ENCODE data around the gene PYCR2.
"Not testable (repeated sequence)": the region's sequence is repeated elsewhere in the genome, so short reads cannot be mapped to it uniquely, and the experiment has no call there.

The PYCR2 gene

DNA sequence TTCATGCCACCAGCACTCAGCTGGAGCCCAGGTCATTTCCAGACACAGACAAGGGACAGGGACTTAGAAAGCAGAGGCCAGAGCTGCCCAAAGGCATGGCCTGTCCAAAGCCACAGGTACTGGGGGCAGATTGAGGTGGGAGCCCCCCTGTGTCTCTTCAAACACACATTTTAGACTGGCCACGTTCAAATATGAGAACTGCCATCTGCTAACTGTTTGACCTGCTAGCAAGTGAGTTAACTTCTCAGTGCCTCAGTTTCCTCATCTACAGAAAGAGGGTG is 17.8 kb upstream of the PYCR2 start:
- DNase-seq: no peak

DNA sequence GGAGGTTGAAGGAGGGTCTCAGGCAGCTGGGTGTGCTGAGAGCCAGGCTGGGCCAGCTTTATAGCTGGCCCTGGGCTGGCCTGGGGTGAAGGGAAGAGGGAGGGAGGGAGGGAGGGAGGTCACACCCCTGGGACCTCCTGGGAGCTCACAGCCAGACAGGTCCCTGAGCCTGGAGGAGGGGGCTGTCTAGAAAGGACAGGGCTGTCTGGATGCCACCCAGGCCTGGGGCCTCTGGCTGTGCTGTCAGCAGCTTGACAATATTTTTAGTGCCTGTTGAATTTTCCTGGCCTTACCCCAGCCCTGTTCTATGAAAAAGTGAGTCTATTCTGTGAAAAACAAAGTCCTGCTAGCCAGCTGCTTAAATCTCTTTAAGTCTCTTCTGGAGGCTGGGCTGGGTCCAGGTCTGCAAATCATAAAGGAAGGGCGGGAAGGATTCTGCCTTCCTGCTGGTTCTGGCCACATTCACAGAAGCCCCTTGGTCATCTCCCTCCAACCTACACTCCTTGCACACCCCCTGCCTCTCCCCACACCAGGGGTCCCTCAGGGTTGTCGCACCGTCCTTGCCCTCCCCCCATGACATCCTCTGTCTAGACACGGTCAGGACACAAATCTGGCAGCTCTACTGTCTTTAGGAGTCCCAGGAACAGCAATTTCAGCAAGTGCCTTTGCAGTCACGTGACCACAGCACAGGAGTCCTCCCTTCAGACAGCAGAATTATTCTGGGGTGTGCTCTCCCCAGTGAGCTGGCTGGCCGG is 17.3 kb upstream of the PYCR2 start, which contains the start of gene LEFTY2:
TSS of gene LEFTY2 (minus strand) at position 34 of the 755 bp plus-strand sequence. CDS start 80 bp downstream, outside the sequence.
- DNase-seq: no peak

DNA sequence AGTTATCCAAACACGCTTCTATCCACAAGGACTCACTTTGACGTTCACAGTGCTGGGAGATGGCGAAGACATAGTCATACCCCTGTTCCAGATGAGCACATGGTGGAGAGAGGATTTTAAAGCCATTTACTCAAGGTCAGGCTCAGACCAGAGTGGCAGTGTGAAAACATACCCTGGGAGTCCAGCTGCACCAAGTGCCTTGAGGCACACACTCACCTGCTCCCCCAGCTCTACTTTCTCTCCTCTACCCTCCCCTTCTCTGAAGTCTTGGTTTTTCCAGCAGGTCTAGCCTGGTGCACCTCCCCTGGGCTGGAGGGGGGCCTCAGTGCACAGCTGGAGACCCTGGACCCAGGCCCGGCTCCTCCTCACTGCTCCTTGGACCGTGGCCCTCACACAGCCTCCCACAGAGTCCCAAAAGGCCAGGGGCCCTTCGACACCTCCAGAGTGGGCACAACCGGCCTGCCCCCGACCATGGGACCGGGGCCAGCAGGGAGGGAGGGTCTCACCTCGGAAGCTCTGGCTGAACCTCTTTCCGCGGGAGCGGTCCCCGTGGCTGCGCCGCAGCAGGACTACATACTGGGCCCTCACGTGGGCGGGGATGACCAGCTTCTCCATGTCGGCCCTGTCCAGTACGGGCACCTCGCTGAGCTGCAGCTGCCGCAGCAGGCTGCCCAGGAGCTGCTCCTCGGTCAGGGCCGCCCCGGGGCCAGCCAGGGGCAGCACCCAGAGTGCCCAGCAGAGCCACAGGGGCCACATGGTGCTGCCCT is 16.5 kb upstream of the PYCR2 start:
- no peak for DNase-seq

DNA sequence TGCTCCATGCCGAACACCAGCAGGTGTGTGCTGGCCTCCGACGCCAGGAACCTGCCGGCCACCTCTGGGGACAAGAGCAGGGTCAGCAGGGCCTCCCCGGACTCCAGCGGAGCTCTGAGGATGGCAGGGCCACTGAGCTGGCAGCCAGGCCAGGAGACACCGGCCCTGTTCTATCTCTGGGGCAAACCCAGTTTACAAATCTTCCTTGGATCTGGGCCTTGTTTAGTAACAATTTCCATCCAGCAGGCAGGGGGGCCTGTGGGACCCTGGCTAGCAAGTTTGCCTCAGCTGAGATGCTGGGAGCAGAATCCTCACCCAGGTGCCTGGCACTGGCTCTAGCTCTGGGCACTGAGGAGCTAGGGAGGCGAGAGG is 15.9 kb upstream of the PYCR2 start:
- DNase-seq: not testable (repeated sequence)

DNA sequence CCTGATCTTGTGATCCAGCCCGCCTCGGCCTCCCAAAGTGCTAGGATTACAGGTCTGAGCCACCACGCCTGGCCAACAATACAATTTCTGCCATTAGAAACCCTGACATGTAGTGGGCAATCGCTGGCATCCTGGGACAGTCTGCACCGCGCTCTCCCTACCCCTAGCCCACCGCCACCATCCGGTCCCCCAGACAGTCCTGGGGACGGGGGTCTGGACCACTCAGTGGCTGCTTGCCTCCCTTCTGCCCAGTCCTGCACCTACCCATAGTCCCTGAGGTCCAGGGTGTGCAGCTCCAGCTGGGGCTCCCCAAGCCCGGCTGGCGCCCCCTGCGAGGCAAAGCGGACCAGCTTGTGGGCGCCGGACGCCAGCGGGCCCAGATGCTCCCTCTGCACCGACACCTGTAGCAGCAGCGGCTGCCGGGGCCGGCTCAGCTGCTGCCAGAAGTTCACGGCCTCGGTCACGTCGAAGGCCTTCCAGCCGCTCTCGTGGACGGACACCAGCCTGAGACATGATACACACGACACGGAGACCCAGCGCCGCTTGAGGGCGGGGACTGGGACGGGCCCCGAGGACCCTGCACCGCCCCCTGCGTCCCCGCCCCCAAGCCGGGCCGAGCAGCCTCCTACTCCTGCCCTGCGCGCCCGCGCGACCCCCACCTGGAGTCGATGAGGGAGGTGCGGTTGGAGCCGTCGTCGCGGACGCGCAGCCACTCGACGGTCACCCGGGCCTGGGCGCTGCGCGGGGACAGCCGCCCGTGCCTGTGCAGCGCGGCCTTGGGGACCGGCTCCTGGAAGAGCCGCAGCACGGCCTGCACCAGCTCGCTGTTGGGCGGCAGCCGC is 15.3 kb upstream of the PYCR2 start:
- DNase-seq: not testable (repeated sequence)

DNA sequence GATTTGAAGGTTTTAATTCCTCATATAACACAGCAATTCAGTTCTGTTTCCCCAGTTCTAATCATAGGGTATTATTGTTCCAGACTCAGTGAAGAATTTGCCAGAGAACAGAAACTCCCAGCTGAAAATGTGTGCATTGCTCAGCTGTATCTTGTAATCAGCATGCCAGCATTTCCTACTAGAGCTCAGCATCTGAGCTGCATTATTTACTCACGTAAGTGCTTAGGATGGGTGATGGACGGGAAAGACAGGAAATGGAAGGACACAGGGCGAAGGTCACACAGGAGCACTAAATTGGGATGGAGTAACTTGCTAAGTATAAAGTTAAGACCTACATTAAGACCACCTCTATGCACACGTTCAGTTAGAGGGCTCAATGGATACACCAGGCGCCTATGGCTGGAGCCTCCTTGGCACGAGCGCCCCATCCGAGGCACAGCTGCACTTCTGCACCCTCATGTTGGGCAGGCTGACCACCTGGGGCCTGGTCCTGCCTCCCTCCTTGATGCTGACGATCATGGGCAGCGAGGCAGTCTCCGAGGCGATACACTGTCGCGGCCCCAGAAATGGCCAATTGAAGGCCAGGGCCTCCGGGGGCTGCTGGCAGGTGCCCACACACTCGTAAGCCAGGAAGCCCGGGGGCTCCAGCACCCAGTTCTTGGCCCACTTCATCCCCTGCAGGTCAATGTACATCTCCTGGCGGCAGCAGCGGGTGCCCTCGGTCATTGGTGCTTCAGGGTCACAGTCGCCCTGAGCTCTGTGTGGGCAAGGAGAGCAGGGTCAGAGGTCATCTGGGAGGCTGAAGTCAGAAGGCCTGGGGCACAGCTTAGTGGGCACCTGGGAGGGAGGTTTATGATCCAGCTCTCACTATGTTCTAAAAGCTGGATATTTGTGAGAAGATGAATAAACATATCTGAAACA is 13.3 kb upstream of the PYCR2 start:
- no peak for DNase-seq

DNA sequence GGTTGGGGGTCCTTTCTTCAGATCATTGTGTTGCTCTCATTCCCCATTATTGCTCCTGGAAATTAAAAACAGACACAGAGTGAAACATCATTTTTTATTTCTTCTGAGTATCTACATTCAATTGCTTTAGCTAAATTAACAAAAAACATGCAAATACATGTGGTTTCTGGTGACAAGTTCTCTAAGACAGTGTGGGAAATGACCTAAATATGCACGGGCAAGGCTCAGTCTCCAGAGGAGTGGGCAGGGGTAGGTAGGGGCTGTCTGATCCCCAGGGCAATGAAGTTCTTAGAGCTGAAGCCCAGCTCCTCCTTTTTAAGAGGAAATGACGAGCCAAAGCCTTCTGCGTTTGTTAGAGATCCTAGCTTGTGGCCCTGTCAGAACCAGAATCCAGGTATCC is 12.5 kb upstream of the PYCR2 start:
- no peak for DNase-seq

DNA sequence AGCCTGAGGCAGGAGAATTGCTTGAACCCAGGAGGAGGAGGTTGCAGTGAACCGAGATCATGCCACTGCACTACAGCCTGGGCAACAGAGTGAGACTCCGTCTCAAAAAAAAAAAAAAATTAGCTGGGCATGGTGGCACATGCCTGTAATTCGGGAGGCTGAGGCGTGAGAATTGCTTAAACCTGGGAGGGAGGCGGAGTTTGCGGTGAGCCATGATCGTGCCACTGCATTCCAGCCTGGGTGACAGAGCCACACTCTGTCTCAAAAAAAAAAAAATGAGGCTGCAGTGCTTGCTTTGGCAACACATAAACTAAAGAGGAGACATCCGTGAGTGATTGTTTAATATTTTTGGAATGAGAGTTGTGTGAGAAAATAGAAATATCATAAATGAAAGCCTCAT is 12.0 kb upstream of the PYCR2 start:
- DNase-seq: not testable (repeated sequence)

DNA sequence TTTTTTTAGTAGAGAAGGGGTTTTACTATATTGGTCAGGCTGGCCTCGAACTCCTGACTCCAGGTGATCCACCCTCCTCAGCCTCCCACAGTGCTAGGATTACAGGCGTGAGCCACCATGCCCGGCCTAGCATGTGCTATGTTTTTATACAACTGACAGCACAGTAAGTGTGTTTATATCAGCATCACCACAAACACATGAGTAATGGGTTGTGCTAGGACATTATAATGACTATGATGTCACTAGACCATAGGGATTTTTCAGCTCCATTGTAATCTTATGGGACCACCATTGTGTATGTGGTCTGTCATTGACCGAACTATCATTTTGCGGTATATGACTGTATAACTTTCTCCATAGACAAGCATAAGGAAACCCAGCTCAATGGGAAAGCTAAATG is 10.7 kb upstream of the PYCR2 start:
- DNase-seq: no peak

DNA sequence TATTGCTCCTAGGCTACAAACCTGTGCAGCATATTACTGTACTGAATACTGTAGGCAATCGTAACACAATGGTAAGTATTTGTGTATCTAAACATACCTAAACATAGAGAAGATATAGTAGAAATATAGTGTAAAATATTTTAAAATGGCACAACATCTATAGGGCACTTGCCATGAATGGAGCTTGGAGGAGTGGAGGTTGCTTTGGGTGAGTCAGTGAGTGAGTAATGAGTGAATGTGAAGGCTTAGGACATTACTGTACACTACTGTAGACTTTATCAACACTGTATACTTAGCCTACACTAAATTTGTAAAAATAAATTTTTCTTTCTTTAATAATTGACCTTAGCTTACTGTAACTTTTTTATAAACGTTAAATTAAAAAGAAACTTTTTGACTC is 9.0 kb upstream of the PYCR2 start:
- no peak for DNase-seq

DNA sequence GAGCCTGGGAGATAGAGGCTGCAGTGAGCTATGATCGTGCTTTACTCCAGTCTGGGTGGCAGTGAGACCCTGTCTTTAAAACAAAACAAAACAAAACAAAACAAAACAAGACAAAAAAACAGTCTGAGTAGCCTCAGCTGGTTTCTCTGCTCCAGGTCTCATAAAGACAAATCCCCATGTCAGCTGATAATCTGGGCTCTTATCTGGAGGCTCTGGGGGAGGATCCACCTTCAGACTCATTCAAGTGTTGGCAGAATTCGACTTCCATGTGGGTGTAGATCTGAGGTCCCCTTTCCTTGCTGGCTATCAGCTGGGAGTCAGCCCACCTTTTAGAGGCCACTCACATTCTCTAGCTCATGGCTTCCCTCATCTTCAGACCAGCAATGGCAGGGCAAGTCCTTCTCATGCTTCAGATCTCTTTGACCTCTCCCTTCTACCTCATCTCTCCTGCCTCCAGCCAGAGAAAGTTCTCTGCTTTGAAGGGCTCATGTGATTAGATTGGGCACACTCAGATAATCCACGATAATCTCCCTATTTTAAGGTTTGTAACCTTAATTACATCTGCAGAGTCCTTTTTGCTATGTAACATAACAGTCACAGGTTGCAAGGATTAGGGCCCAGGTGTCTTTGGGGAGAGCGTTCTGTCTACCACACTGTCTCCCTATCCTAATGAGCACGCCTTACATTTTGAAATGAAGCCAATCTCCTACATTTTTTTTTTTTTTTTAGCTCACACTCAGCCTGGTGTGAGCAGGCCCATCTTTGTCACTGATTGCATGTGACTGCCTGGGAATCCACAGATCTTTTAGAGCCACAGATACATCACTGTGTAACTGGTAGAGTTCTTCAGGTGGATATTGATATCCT is 7.5 kb upstream of the PYCR2 start:
- peak; percentile 59 for DNase-seq

DNA sequence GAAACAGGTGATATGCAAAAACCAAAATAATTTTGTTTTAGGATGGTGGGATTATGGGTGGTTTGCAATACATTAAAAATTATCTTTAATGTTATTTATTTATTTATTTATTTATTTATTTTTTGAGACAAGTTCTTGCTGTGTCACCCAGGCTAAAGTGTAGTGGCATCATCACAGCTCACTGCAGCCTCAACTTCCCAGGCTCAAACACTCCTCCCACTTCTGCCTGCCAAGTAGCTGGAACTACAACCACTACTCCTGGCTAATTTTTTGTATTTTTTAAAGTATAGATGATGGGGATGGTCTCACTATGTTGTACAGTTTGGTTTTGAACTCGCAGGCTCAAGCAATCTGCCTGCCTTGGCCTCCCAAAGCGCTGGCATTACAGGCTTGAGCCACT is 6.5 kb upstream of the PYCR2 start:
- no peak for DNase-seq

DNA sequence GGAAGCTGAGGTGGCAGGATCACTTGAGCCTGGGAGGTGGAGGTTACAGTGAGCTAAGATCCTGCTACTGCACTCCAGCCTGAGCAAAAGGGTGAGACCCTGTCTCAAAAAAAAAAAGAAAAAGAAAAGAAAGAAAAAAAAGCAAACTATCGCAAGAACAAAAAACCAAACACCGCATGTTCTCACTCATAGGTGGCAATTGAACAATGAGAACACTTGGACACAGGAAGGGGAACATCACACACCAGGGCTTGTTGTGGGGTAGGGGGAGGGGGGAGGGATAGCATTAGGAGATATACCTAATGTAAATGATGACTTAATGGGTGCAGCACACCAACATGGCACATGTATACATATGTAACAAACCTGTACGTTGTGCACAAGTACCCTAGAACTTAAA is 5.4 kb upstream of the PYCR2 start:
- DNase-seq: not testable (repeated sequence)

DNA sequence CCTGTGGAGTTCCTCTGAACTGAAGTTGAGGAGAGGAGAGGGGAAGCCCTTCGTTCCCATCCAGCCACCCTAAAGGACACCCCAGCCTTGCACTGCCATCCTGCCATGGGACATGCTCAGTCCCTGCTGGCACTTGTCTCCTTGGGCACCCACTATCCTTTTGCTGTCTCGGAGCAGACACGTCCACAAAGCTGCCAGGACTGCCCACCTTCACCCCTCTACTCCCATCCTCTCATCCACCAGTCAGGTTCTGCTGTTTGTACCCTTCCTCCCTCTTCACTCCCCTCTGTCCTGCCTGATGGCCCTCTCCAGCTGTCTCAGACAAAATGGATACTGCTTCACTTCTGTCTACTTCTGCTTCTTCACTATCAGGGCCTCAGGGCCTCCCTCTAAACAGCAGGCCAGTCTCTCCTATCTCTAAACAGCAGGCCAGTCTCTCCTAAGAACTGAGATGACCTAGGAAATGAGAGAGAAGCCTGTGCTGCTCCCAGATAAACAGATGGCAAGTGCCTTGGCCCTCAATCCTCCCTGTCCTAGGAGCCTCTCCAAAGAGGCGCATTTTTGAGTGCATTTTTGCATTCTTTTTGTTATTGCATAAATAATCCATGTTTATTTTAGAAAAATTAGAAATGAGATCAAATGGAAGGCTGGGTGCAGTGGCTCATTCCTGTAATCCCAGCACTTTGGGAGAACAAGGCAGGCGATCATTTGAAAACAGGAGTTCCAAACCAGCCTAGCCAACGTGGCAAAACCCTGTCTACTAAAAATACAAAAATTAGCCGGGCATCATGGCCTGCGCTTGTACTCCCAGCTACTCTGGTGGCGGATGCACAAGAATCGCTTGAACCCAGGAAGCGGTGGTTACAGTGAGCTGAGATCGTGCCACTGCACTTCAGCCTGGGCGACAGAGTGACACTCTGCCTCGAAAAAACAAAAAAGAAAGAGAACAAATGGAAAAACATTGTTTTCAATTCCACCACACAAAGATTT is 4.4 kb upstream of the PYCR2 start:
- DNase-seq: peak; percentile 98

DNA sequence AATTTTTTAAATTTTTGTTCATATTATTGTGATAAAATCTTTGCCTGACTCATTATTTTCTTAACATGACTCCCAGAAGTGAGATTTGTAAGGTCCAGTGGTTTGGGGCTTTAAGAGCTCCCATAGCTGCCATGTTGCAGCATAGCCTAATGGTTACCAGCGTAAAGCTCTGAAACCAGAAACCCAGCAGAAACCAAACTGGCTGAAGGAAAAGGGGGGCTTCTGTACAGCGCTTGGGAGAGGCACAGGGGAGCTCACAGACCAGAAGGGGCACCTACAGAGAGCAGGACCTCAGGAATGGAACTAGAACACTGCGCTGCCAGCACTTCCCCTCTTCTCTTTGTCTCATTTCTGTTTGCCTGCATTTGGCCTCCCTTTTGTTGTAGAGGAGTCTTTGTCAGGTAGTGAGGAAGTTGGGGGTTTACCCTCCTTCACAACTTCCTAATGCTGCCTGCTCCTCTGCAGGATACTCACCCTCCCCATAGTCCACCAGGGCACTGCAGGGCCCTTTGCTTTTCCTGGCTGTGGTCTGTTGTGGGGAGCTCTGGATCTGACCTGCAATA is 2.6 kb upstream of the PYCR2 start:
- peak; percentile 55 for DNase-seq

DNA sequence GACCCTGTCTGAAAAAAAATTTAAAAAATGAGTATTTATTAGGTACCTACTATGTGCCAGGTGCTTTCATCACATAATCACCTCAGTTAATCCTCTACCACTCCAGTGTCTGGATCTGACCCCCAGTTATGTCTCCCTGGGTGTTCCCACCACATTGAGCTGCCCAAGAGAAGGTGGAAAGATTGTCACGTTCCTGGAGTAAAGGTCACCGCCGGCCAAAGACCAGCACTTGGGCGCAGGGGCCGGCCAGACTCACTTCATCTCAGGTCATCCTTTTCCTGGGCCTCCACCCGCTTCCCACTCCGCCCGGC is 714 bp downstream of the PYCR2 start:
- DNase-seq: no peak

DNA sequence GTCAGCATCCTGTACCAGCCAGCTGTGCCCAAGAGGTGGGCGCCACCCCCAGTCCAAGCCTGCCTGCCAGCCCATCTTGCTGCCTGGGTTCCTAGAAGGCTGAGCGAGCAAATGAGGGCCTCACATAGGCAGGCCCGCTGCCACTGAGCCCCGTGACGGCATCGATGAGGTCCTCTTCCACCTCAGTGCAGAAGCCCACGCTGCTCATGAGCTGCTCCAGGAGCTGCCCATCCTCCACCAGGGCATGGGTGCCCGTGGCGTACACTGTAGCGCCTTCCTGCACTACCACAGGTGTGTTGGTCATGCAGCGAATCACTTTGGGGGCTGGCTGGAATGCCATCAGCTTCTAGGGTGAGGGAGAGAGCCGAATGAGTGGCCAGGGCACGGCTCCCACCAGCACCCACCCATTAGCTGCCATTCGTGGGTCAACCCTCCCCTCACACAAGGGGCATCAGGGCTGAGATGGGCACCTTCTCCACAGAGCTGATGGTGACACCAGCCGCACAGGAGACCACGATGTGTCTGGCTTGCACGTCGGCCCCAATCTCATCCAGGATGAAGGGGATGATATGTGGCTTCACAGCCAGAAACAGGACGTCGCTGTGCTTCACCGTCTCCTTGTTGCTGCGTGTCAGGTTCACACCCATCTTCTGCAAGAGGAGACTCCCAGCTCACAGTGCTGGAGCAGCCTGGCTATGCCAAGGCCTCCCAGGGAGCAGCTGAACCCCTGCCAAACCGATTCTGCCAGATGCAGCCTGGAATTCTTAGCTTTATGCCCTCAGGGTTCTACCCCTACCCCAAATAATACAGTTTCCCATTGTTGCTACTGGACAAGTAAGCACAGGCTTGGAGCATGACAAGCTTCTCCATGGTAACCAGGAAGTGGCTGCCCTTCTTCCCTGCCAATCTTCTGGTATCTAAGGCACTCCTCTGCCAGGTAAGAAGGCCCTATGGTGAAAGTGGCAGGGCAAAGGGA is 2.0 kb downstream of the PYCR2 start:
- DNase-seq: no peak

DNA sequence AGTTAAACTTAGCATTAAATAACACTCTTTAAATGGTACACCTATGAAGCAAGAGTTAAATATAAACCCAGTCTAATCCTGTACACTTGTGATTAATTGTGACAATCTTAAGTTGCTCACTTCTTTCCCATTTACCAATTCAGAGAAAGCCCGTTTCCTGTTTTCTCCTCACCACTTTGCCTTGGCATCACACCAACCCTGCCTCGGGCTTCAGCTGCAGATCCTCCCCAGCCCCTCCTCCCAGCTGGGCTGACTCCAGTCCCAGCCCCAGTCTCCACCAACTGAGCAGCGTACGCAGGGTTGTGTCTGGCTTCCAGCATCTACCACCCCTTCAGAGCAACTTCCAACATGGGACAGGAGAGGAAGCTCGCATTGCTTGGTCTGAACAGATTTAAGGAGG is 4.1 kb downstream of the PYCR2 start:
- peak; percentile 91 for DNase-seq

DNA sequence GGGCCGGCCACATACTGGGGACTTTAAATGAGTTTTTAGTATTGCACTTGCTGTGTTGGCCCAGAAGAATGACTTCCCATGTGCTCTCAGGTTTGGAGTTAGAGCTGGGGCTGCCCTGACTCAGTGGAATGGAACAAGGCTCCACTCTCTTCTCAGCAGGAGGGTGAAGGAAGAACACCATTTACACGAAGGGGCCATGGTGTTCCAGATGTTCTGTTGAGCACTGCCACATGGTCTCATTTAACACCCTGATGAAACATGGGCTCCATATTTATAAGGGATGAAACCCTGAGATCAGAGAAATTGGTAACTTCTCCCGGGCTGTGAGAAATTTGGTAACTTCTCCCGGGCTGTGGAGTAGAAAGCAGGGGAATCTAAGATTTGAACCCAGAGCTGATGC is 5.8 kb downstream of the PYCR2 start:
- no peak for DNase-seq
